Mesenchymal stem cell (in vitro differentiated cells and primary cell): ENCODE data around the gene MANEAL.

ENCODE experiments used
- DNase-seq: peaks from one replicate; pipeline ENCODE4 v3.0.0-alpha.2; 2013
- H2AFZ ChIP-seq: one replicate; pipeline ENCODE4 v1.6.1; 2013; ENCODE audit warnings: low read depth, mild to moderate bottlenecking, control low read depth, inconsistent platforms, low read length, moderate library complexity
- H2AK5ac ChIP-seq: 2 replicates; pipeline ENCODE4 v1.6.1; 2013; ENCODE audit warnings: low read length, moderate library complexity, mild to moderate bottlenecking, inconsistent platforms; ENCODE audit not compliant: severe bottlenecking
- H2BK120ac ChIP-seq: one replicate; pipeline ENCODE4 v1.6.1; 2013; ENCODE audit warnings: low read depth, mild to moderate bottlenecking, inconsistent platforms, low read length, moderate library complexity
- H2BK12ac ChIP-seq, 2 experiments: one replicate each; pipeline ENCODE4 v1.6.1; 2013; ENCODE audit warnings: inconsistent platforms in 2 of 2, low read length in 2 of 2, mild to moderate bottlenecking in 2 of 2, moderate library complexity in 2 of 2, control low read depth in 1 of 2
- H2BK15ac ChIP-seq: one replicate; pipeline ENCODE4 v1.6.1; 2013; ENCODE audit warnings: mild to moderate bottlenecking, low read depth, inconsistent platforms; ENCODE audit not compliant: poor library complexity, severe bottlenecking
- H2BK5ac ChIP-seq: 2 replicates; pipeline ENCODE4 v1.6.1; 2013; ENCODE audit warnings: low read depth, mild to moderate bottlenecking, low read length, control low read depth, inconsistent platforms; ENCODE audit not compliant: poor library complexity, severe bottlenecking
- H3K14ac ChIP-seq, 2 experiments: one replicate each; pipeline ENCODE4 v1.6.1; 2013; ENCODE audit warnings: inconsistent platforms in 2 of 2, low read length in 2 of 2, control low read depth in 1 of 2, mild to moderate bottlenecking in 1 of 2, moderate library complexity in 1 of 2
- H3K18ac ChIP-seq, 2 experiments: one replicate each; pipeline ENCODE4 v1.6.1; 2013; ENCODE audit warnings: inconsistent platforms in 2 of 2, low read length in 2 of 2, control low read depth in 1 of 2, low read depth in 1 of 2, mild to moderate bottlenecking in 1 of 2
- H3K23ac ChIP-seq, 2 experiments: one replicate each; pipeline ENCODE4 v1.6.1; 2013; ENCODE audit warnings: inconsistent platforms in 2 of 2, low read length in 2 of 2, mild to moderate bottlenecking in 2 of 2, moderate library complexity in 2 of 2, control low read depth in 1 of 2
- H3K27ac ChIP-seq: 2 replicates; pipeline ENCODE4 v1.5.1; 2013; ENCODE audit warnings: mild to moderate bottlenecking, moderate library complexity, low read length, control low read depth, inconsistent platforms; ENCODE audit not compliant: poor library complexity, severe bottlenecking
- H3K27me3 ChIP-seq, 2 experiments: 2 replicates each; pipeline versions ENCODE4 v1.6.1 to v1.7.0; 2013; ENCODE audit warnings: low read length in 2 of 2, mild to moderate bottlenecking in 2 of 2, moderate library complexity in 2 of 2, control low read depth in 1 of 2, inconsistent platforms in 1 of 2; ENCODE audit not compliant: control insufficient read depth in 1 of 2, insufficient read depth in 1 of 2
- H3K36me3 ChIP-seq, 2 experiments: 2 replicates each; pipeline versions ENCODE4 v1.6.1 to v1.7.0; 2013; ENCODE audit warnings: low read length in 2 of 2, control low read depth in 1 of 2, inconsistent platforms in 1 of 2, low read depth in 1 of 2, mild to moderate bottlenecking in 1 of 2; ENCODE audit not compliant: insufficient read depth in 2 of 2, control insufficient read depth in 1 of 2
- H3K4ac ChIP-seq, 2 experiments: one replicate each; pipeline ENCODE4 v1.6.1; 2013; ENCODE audit warnings: inconsistent platforms in 2 of 2, low read length in 2 of 2, mild to moderate bottlenecking in 2 of 2, moderate library complexity in 2 of 2, control low read depth in 1 of 2, low read depth in 1 of 2
- H3K4me1 ChIP-seq: 2 replicates; pipeline ENCODE4 v1.6.1; 2013; ENCODE audit warnings: low read depth, low read length, control low read depth; ENCODE audit not compliant: control insufficient read depth, insufficient read depth
- H3K4me2 ChIP-seq: 2 replicates; pipeline ENCODE4 v1.6.1; 2013; ENCODE audit warnings: low read length, mild to moderate bottlenecking, inconsistent platforms; ENCODE audit not compliant: poor library complexity, severe bottlenecking
- H3K4me3 ChIP-seq, 2 experiments: 2 replicates each; pipeline versions ENCODE4 v1.5.1 to v1.7.0; 2013; ENCODE audit warnings: low read length in 2 of 2, mild to moderate bottlenecking in 2 of 2, control low read depth in 1 of 2, low read depth in 1 of 2; ENCODE audit not compliant: insufficient read depth in 1 of 2
- H3K79me1 ChIP-seq: replicated peaks from 2 replicates; pipeline ENCODE4 v1.6.1; 2013; ENCODE audit warnings: mild to moderate bottlenecking, control low read depth, low read length, inconsistent platforms; ENCODE audit not compliant: poor library complexity, severe bottlenecking
- H3K9ac ChIP-seq: 2 replicates; pipeline ENCODE4 v1.7.0; 2013; ENCODE audit warnings: mild to moderate bottlenecking, low read length, moderate library complexity
- H3K9me3 ChIP-seq: 2 replicates; pipeline ENCODE4 v1.7.0; 2013; ENCODE audit warnings: mild to moderate bottlenecking, low read length; ENCODE audit not compliant: control insufficient read depth
- H4K8ac ChIP-seq: one replicate; pipeline ENCODE4 v1.6.1; 2013; ENCODE audit warnings: inconsistent platforms, mild to moderate bottlenecking, low read length, moderate library complexity
- H4K91ac ChIP-seq: one replicate; pipeline ENCODE4 v1.6.1; 2013; ENCODE audit warnings: mild to moderate bottlenecking, low read length, inconsistent platforms
- WGBS: methylation state at CpG from one replicate; pipeline ENCODE4 v1.1.7; 2013; ENCODE audit warnings: mixed read lengths; 5-methylcytosine and 5-hydroxymethylcytosine counted together

The MANEAL gene

GRCh38 chr1:37850352-37850955 lies 56.8 kb downstream of the MANEAL start:
- no peak overlapping the region for H2AK5ac ChIP-seq
- WGBS = 98% methylated on average over 4 of the region's 6 CpGs
- no peak overlapping the region for H3K9ac ChIP-seq
- no peak overlapping the region for H2BK120ac ChIP-seq
- no peak overlapping the region for H4K8ac ChIP-seq
- H3K4me1 ChIP-seq = no peaks in the 10 kb centered on the region
- peaks cover 21% of the 10 kb centered on the region for H3K79me1 ChIP-seq
- H3K23ac ChIP-seq = no peak overlapping the region
- H3K27ac ChIP-seq = no peak overlapping the region
- no peaks in the 10 kb centered on the region for H3K9me3 ChIP-seq
- H3K36me3 ChIP-seq = peaks cover 7 to 58% of the 10 kb centered on the region in 2 experiments
- H3K4me2 ChIP-seq = no peak overlapping the region
- no peak overlapping the region for H2BK12ac ChIP-seq
- H3K14ac ChIP-seq = no peak overlapping the region
- H2BK15ac ChIP-seq = no peak overlapping the region
- H3K4me3 ChIP-seq = no peak overlapping the region
- H3K18ac ChIP-seq = no peak overlapping the region
- H2BK5ac ChIP-seq = no peak overlapping the region
- no peak overlapping the region for H2AFZ ChIP-seq
- peak; percentile 28 for DNase-seq
- no peak overlapping the region for H3K4ac ChIP-seq
- H3K27me3 ChIP-seq = no peaks in the 10 kb centered on the region
- H4K91ac ChIP-seq = no peak overlapping the region
